ENCODE results near the gene ARL16. TPM values are rescaled to one million over a fixed set of nuclear protein-coding genes. Genes with fewer than 3 reads are reported as not detected.

The ARL16 gene
- total and polyA plus RNA-seq, 2 donors (not counting 3 experiments of a cell fraction or from before 2014, with no cell fraction given) = 41.4 to 71.7 TPM

- POLR2A ChIA-PET = no interaction called here
- no peaks in the 10 kb centered on the region for H4K20me1 ChIP-seq (replicated peaks; ENCODE audit: control insufficient read depth, extremely low read depth, insufficient read depth, low read length)
- no peaks in the 10 kb centered on the region for H3K27me3 ChIP-seq (ENCODE audit: control insufficient read depth in 2 of 2, insufficient read depth in 2 of 2, low read length in 2 of 2)
- H3K9me3 ChIP-seq (replicated peaks; ENCODE audit: control insufficient read depth, insufficient read depth, low read length) = no peaks in the 10 kb centered on the region
- TF ChIP-seq MYC (IDR thresholded peaks at IDR 0.05; ENCODE audit: low read depth, low read length) (no peak), MAX (IDR thresholded peaks at IDR 0.05; ENCODE audit: insufficient read depth, insufficient read length) (no peak), JUN (IDR thresholded peaks at IDR 0.05; ENCODE audit: borderline replicate concordance, insufficient read depth, insufficient read length, low read depth) (no peak), FOS (IDR thresholded peaks at IDR 0.05; ENCODE audit: borderline replicate concordance, insufficient read depth, low read length) (no peak), POLR2AphosphoS5 (IDR thresholded peaks at IDR 0.05; ENCODE audit: insufficient read depth, low read depth, low read length) (no peak), EZH2 (IDR thresholded peaks at IDR 0.05; ENCODE audit: borderline replicate concordance, low read depth, low read length, severe bottlenecking) (no peak), CTCF (IDR thresholded peaks at IDR 0.05; ENCODE audit: extremely low read depth in 1 of 2, insufficient read depth in 1 of 2, low read depth in 1 of 2, low read length in 2 of 2) (no peak), GATA2 (IDR thresholded peaks at IDR 0.05; ENCODE audit: insufficient read depth, insufficient read length, low read depth, low read length) (no peak), POLR2A (IDR thresholded peaks at IDR 0.05; ENCODE audit: low read depth, low read length) (no peak)
- intact Hi-C loops (cut with micrococcal nuclease) (loop anchor here (2.0 kb wide), 1 partner anchor 31 kb away; the partner anchor contains the start of genes NPLOC4 and TSPAN10), dilution Hi-C loops (cut with MboI; ENCODE audit: extremely low pct_ligation_motif_present, low sequenced_read_pairs) (no loop called here)
- H3K9ac ChIP-seq (replicated peaks; ENCODE audit: extremely low read depth, insufficient read depth, low read length) = no peak overlapping the region
- H3K4me2 ChIP-seq (ENCODE audit: insufficient read depth, low read length) = no peak overlapping the region
- FAIRE-seq = no peak
- CTCF ChIA-PET = interaction anchor here (1.5 kb wide), 1 partner anchor 15 kb away, joined by 4 read pairs; no protein-coding TSS in a partner anchor
- peaks cover 18% of the 10 kb centered on the region for H3K4me1 ChIP-seq (ENCODE audit: control insufficient read depth, extremely low read depth, insufficient read depth, low read length)
- H3K36me3 ChIP-seq (ENCODE audit: control insufficient read depth in 2 of 2, extremely low read depth in 1 of 2, insufficient read depth in 2 of 2, low read length in 2 of 2) = peaks cover 4 to 31% of the 10 kb centered on the region in 2 experiments
- no peak for DNase-seq (ENCODE audit: low read depth, low spot score)
- peaks cover 21% of the 10 kb centered on the region for H3K79me2 ChIP-seq (ENCODE audit: control insufficient read depth, insufficient read depth, low read length)
- H3K9me1 ChIP-seq (replicated peaks; ENCODE audit: control insufficient read depth, extremely low read depth, insufficient read depth, low read length) = no peaks in the 10 kb centered on the region
- BruUV-seq (replicated peaks) = no TSS peak
- no peak overlapping the region for H3K4me3 ChIP-seq (replicated peaks in 1 of 3; ENCODE audit: insufficient read depth in 1 of 3, low read depth in 1 of 3, low read length in 3 of 3)
- no peak overlapping the region for H3K27ac ChIP-seq (ENCODE audit: insufficient read depth, low read depth, low read length)
- no peak overlapping the region for H2AFZ ChIP-seq (ENCODE audit: low read depth, low read length)
Observed at GRCh38 chr17:81667754-81668153, 15.8 kb downstream of the ARL16 start.

All from endothelial cell of umbilical vein (primary cell).